Pancreas (tissue), 10 donors: ENCODE data around the gene SPARC. TPM values are rescaled to one million over a fixed set of nuclear protein-coding genes. Genes with fewer than 3 reads are reported as not detected.
"Not testable (repeated sequence)": the region's sequence is repeated elsewhere in the genome, so short reads cannot be mapped to it uniquely, and the experiment has no call there.

Experiments used
- ATAC-seq, 4 donors: fragments of 200-7000 bp; cut with Tn5 transposase; one replicate each; pipeline versions ENCODE4 v1.8.0 to v1.9.1; 2020; ENCODE audit warnings: mild to moderate bottlenecking in 4 of 4, moderate library complexity in 4 of 4
- DNase-seq, 6 donors: peaks; one replicate each; pipeline ENCODE4 v3.0.0-alpha.2; 2020
- FAIRE-seq: peaks from 2 replicates; lab custom pipeline; 2012; peaks lifted over from hg19 to GRCh38; lab: Jason Lieb, UNC
- H3K27ac ChIP-seq, 4 donors: fragments of 200-600 bp; sonication (generic); 1 replicate in 3 of 4; 2 replicates in 1 of 4; pipeline versions ENCODE4 v1.5.0 to v1.8.0; 2020
- H3K27me3 ChIP-seq, 4 donors: fragments of 200-600 bp; one replicate each; pipeline ENCODE4 v1.8.0; 2021
- H3K36me3 ChIP-seq, 3 donors: fragments of 200-600 bp; sonication (generic) in 1 of 3; one replicate each; pipeline versions ENCODE4 v1.5.0 to v1.8.0; 2020 to 2021
- H3K4me1 ChIP-seq, 3 donors: fragments of 200-600 bp; one replicate each; pipeline ENCODE4 v1.8.0; 2021
- H3K4me3 ChIP-seq, 4 donors: fragments of 200-600 bp; sonication (generic) in 2 of 4; one replicate each; pipeline versions ENCODE4 v1.5.0 to v1.8.0; 2020 to 2021
- H3K9me3 ChIP-seq, 4 donors: fragments of 200-600 bp; one replicate each; pipeline ENCODE4 v1.8.0; 2021
- WGBS, 2 donors: extraction: QIAGEN DNeasy Blood & Tissue Kit; methylation state at CpG; one replicate each; pipeline ENCODE4 v1.1.7; 2013; 5-methylcytosine and 5-hydroxymethylcytosine counted together
- intact Hi-C, 3 donors: fragments of 100-400 bp; cut with DNase I; formaldehyde crosslinking; loops; one replicate each; pipeline versions ENCODE4 v1.11.1 to v1.14.2; 2022
- polyA plus RNA-seq, 2 donors: library from polyadenylated mRNA; stranded (reverse); fragments of 200-250 nt; gene quantifications; one replicate each; pipeline ENCODE4 v1.2.3, GENCODE V29; 2013
- total RNA-seq, 6 donors: library from RNA; stranded (reverse); fragmentation: NEBNext Ultra II Directional in 4 of 6; extraction: Animal tissue kit (Norgen Biotek cat#: 25700) in 4 of 6; gene quantifications; one replicate each; pipeline versions ENCODE4 v1.2.1 to v1.2.4, GENCODE V29; 2021 to 2023
- TF ChIP-seq, protein P1 (sequence below), 4 donors: fragments of 200-600 bp; sonication (generic) in 3 of 4; IDR thresholded peaks; one replicate each; pipeline versions ENCODE4 v1.5.0 to v1.8.0; 2021; ENCODE audit warnings: antibody characterized with exemption in 4 of 4
- donor health status: healthy with polysubstance abuse.
- donor health status: DM: no; HTN: no; CAD: no; lungs with moderate emphysema.
- donor health status: DM: no; HTN: no; CAD: no.
- donor health status: control.
- donor health status: control.
- donor health status: Bipolar disorder and iron deficiency.
- donor health status: DM: yes; HTN: yes; CAD: no.
- donor health status: DM: no; HTN: no; CAD: no.
- donor health status: DM: no; HTN: no; CAD: no.
- donor health status: DM: yes; HTN: yes; CAD: no.

SPARC gene
- total and polyA plus RNA-seq, 8 donors: 27.2 to 608 (median 60.7) TPM

DNA sequence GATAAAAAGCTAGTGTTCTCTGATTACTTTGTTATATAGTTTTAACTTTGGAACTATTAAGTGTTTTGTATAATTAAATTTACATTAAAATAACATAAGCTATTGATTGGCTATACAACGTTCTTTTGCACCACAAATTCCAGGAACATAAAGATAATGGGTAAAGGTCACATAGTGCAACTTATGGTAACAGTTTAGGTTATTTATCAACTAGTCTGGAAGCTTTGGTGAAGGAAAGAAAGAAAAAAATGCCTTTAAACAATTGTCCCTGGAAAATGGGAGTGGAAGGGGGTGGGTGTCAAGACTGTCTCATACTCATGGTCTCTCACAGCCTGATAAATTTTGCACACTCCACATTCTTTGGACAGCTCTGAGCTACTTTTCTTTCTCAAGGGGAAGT, 17.1 kb upstream of the SPARC start:
- TF ChIP-seq, protein P1, sequence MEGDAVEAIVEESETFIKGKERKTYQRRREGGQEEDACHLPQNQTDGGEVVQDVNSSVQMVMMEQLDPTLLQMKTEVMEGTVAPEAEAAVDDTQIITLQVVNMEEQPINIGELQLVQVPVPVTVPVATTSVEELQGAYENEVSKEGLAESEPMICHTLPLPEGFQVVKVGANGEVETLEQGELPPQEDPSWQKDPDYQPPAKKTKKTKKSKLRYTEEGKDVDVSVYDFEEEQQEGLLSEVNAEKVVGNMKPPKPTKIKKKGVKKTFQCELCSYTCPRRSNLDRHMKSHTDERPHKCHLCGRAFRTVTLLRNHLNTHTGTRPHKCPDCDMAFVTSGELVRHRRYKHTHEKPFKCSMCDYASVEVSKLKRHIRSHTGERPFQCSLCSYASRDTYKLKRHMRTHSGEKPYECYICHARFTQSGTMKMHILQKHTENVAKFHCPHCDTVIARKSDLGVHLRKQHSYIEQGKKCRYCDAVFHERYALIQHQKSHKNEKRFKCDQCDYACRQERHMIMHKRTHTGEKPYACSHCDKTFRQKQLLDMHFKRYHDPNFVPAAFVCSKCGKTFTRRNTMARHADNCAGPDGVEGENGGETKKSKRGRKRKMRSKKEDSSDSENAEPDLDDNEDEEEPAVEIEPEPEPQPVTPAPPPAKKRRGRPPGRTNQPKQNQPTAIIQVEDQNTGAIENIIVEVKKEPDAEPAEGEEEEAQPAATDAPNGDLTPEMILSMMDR (IDR thresholded peaks at IDR 0.05): no peak
- no peak overlapping the region for H3K4me3 ChIP-seq
- FAIRE-seq: no peak
- H3K36me3 ChIP-seq: no peaks in the 10 kb centered on the region
- intact Hi-C loops: no loop called here
- no peak for ATAC-seq
- WGBS, 2 donors: 22 to 29% methylated on average over 1 of the region's 1 CpG
- H3K9me3 ChIP-seq: no peaks in the 10 kb centered on the region
- no peaks in the 10 kb centered on the region for H3K4me1 ChIP-seq
- no peaks in the 10 kb centered on the region for H3K27me3 ChIP-seq
- no peak overlapping the region for H3K27ac ChIP-seq
- no peak for DNase-seq

DNA sequence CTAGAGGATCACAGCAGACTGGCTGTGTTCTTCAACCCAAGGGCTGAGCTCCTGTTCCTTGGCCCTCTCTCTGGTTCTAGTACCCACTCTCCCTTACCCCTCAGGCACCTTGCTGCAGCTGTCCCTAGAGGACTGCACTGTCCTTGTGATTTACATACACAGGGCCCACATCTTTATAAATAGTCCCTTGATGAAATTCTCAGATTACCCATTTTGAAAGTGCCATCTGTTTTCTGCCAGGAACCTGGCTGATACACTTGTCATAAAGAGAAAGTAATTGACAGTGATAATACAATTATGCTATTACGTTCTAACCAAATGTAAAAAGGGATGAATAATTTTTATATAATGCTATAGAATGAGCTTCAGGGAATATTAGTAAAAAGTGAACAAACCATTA, 16.5 kb upstream of the SPARC start:
- DNase-seq (no peak), ATAC-seq (no peak), FAIRE-seq (no peak)
- Histone ChIP-seq H3K4me3 (no peak overlapping the region), H3K27ac (no peak overlapping the region), H3K4me1 (no peaks in the 10 kb centered on the region), H3K36me3 (no peaks in the 10 kb centered on the region), H3K9me3 (no peaks in the 10 kb centered on the region), H3K27me3 (no peaks in the 10 kb centered on the region)
- TF ChIP-seq, protein P1 (IDR thresholded peaks at IDR 0.05): no peak
- intact Hi-C loops: no loop called here
- WGBS, 2 donors: 86 to 87% methylated on average over 1 of the region's 1 CpG

DNA sequence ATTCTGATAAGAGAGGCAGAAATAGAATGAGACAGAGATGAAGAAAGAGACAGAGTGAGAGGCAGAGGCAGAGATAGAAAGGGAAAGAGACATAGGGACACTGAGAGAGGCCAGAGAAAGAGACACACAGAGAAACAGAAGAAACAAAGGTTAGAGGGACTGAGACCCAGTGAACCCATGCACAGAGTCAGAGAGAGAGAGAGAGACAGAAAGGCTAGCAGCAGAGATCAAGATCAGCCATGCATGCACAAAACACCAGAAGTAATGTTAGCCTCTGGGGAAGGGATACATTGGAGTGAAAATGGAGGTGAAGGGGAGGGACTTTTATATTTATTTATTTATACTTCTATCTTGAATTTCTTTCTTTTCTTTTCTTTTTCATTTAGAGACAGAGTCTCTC, 14.1 kb upstream of the SPARC start:
- ATAC-seq (no peak), DNase-seq (no peak), FAIRE-seq (no peak)
- intact Hi-C loops: no loop called here
- Histone ChIP-seq H3K36me3 (no peaks in the 10 kb centered on the region), H3K4me1 (no peaks in the 10 kb centered on the region), H3K27ac (no peak overlapping the region), H3K9me3 (no peaks in the 10 kb centered on the region), H3K27me3 (no peaks in the 10 kb centered on the region), H3K4me3 (no peak overlapping the region)
- TF ChIP-seq, protein P1 (IDR thresholded peaks at IDR 0.05): no peak

DNA sequence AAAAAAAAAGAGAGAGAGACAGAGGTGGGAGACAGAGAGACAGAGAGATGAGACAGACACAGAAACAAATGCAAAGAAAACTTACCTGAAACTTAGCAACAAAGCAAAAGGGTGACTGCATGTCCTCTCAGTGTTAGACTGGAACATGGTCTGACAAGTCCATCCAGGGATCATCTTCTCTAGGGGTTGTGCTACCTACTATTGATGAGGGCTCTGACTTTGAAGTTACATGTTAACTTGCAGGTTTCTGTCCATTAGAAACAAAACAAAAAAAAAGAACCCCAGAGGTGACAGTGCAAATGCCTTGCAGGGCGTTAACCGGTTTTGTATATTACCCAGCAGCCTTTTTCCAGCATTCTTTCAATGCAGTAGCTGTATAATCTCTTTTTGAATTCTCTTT, 13.6 kb upstream of the SPARC start:
- no peak overlapping the region for H3K27ac ChIP-seq
- H3K4me3 ChIP-seq: no peak overlapping the region
- intact Hi-C loops: no loop called here
- 65 to 69% methylated on average over 2 of the region's 2 CpGs for WGBS, 2 donors
- ATAC-seq: no peak
- no peak for FAIRE-seq
- TF ChIP-seq, protein P1 (IDR thresholded peaks at IDR 0.05): no peak
- H3K9me3 ChIP-seq: no peaks in the 10 kb centered on the region
- no peaks in the 10 kb centered on the region for H3K4me1 ChIP-seq
- no peak for DNase-seq
- H3K36me3 ChIP-seq: no peaks in the 10 kb centered on the region
- no peaks in the 10 kb centered on the region for H3K27me3 ChIP-seq

DNA sequence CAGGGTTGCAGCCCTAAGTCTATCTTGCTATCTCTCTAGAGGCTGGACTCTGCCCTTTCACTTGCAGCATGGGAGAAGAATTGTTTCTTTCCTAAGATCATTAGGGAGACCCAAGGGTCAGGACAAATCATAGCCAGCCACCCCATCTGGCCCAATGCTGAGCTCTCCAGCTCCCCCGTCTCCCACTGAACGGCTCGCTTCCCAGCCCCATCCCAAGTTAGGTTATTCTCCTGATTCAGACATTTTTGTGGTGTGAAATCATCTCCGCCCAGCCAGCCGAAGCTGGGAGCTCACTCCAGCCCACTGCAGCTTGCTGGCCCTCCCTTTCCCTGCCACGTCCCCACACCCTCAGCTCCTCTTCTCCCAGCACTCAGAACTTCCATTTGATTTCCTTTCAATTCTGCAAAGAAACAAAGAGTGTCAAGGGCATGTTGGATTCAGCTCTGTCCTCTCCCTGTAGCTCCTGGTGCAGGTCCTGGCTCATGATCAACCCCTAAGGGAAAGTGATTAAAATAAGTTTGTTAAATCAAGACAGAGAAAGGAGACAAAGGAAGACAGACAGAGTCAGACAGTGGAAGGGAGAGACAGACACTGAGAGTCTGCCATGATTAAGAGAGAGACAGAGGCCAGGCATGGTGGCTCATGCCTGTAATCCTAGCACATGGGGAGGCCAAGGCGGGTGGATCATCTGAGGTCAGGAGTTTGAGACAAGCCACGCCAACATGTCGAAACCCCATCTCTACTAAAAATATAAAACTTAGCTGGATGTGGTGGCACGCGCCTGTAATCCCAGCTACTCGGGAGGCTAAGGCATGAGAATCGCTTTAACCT, 12.6 kb upstream of the SPARC start:
- TF ChIP-seq, protein P1 (IDR thresholded peaks at IDR 0.05): no peak
- DNase-seq (peak in 4 of 6 donors; percentile 17 to 45 (median 29)), FAIRE-seq (no peak), ATAC-seq (peak in 3 of 4 donors; percentile 67 to 74 (median 68))
- no peaks in the 10 kb centered on the region for H3K9me3 ChIP-seq
- H3K4me3 ChIP-seq: no peak overlapping the region
- peak overlapping the region in 2 of 4 donors; percentile 1 to 33 for H3K27ac ChIP-seq
- H3K36me3 ChIP-seq: no peaks in the 10 kb centered on the region
- H3K4me1 ChIP-seq: no peaks in the 10 kb centered on the region
- intact Hi-C loops: no loop called here
- WGBS, 2 donors: 75 to 78% methylated on average over 13 of the region's 13 CpGs
- no peaks in the 10 kb centered on the region for H3K27me3 ChIP-seq

DNA sequence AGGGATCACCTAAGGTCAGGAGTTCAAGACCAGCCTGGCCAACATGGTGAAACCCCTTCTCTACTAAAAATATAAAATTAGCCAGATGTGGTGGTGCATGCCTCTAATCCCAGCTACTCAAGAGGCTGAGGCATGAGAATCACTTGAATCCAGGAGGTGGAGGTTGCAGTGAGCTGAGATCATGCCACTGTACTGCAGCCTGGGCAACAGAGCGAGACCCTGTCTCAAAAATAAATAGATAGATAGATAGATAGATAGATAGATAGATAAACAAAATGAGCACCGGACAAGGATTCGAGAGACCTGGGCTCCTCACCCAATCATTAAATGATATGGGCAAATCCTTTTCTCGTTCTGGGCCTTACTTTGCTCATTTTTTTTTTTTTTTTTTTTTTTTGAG, 11.4 kb upstream of the SPARC start:
- H3K27me3 ChIP-seq, ATAC-seq, H3K36me3 ChIP-seq, H3K27ac ChIP-seq, H3K9me3 ChIP-seq, DNase-seq, intact Hi-C loops, FAIRE-seq, H3K4me1 ChIP-seq, H3K4me3 ChIP-seq: not testable (repeated sequence)
- 85 to 95% methylated on average over 4 of the region's 4 CpGs for WGBS, 2 donors
